Measurements from ENCODE around the gene ARMC7. TPM values are rescaled to one million over a fixed set of nuclear protein-coding genes. Genes with fewer than 3 reads are reported as not detected.

ARMC7 gene
- total and polyA plus RNA-seq, 2 donors (not counting 1 experiment from before 2014, with no cell fraction given), result 10.4 to 15.9 TPM

GRCh38 chr17:75077072-75077495 is 32.7 kb upstream of the ARMC7 start:
- Mint-ChIP-seq H3K27me3 (no peaks in the 10 kb centered on the region), H3K4me1 (peaks cover 27% of the 10 kb centered on the region), H3K27ac (peak overlapping the region; percentile 88), H3K9me3 (ENCODE audit: insufficient read depth) (no peaks in the 10 kb centered on the region), H3K4me3 (peak overlapping the region; percentile 92)
- ChIA-PET POLR2A (interaction anchor here (0.6 to 1.3 kb wide), 3 partner anchors 10 to 36 kb away, joined by 3 to 4 read pairs (median 3); partner anchors contain the start of gene SLC16A5), CTCF (interaction anchor here (1.5 to 2.5 kb wide), 4 partner anchors 37 to 125 kb away, joined by 5 to 8 read pairs (median 6); partner anchors contain the start of gene MRPL58)
- no peak for ATAC-seq (ENCODE audit: low read depth)
- Histone ChIP-seq H4K20me1 (ENCODE audit: control insufficient read depth, insufficient read depth, low read length, poor library complexity, severe bottlenecking) (no peaks in the 10 kb centered on the region), H3K9me3 (ENCODE audit: control extremely low read depth in 1 of 3, control insufficient read depth in 2 of 3, insufficient read depth in 1 of 3, low read length in 2 of 3) (no peaks in the 10 kb centered on the region), H3K79me2 (ENCODE audit: control insufficient read depth, insufficient read depth, low read length) (no peaks in the 10 kb centered on the region), H3K4me3 (ENCODE audit: control extremely low read depth in 1 of 5, extremely low read depth in 1 of 5, insufficient read depth in 1 of 5, low read depth in 2 of 5, low read length in 4 of 5) (peak overlapping the region in 4 of 5 experiments; percentile 40 to 73 (median 60)), H2AFZ (ENCODE audit: insufficient read depth, low read depth, low read length, poor library complexity, severe bottlenecking) (peak overlapping the region; percentile 93), H3K4me2 (replicated peaks; ENCODE audit: low read depth, low read length, poor library complexity, severe bottlenecking) (peak overlapping the region; percentile 99), H3K4me1 (ENCODE audit: control insufficient read depth in 2 of 2, insufficient read depth in 2 of 2, low read length in 2 of 2) (peaks cover 21 to 34% of the 10 kb centered on the region in 2 donors), H3K27me3 (replicated peaks in 1 of 4; ENCODE audit: control extremely low read depth in 1 of 4, control insufficient read depth in 3 of 4, insufficient read depth in 4 of 4, low read length in 3 of 4) (no peaks in the 10 kb centered on the region), H3K36me3 (replicated peaks in 1 of 2; ENCODE audit: control extremely low read depth in 1 of 2, control insufficient read depth in 1 of 2, extremely low read depth in 1 of 2, insufficient read depth in 2 of 2, low read length in 1 of 2) (no peaks in the 10 kb centered on the region), H3K9ac (ENCODE audit: low read length) (peak overlapping the region; percentile 85), H3K27ac (ENCODE audit: low read length in 2 of 2) (peak overlapping the region in 1 of 2 donors; percentile 66)
- TF ChIP-seq EZH2 (IDR thresholded peaks at IDR 0.05; ENCODE audit: borderline replicate concordance, insufficient read depth, low read depth, low read length, poor library complexity, severe bottlenecking) (no peak), CTCF (IDR thresholded peaks at IDR 0.05) (no peak)
- intact Hi-C loops (cut with micrococcal nuclease), result loop anchor here (1.0 kb wide), 1 partner anchor 32 kb away; the partner anchor contains the start of gene ARMC7
- 45% methylated on average over 30 of the region's 30 CpGs for WGBS (ENCODE audit: insufficient coverage)
- no peak for DNase-seq

Data from B cell (primary cell).